OCI-M1 (cell line): ENCODE measurements around the gene TRIM2.
A peak's percentile ranks its signal among the peaks of the same experiment; 100 is the strongest.

Source experiments
- DNase-seq: peaks from one replicate; lab custom pipeline; 2025; lab: John Stamatoyannopoulos, UW

The TRIM2 gene

DNA sequence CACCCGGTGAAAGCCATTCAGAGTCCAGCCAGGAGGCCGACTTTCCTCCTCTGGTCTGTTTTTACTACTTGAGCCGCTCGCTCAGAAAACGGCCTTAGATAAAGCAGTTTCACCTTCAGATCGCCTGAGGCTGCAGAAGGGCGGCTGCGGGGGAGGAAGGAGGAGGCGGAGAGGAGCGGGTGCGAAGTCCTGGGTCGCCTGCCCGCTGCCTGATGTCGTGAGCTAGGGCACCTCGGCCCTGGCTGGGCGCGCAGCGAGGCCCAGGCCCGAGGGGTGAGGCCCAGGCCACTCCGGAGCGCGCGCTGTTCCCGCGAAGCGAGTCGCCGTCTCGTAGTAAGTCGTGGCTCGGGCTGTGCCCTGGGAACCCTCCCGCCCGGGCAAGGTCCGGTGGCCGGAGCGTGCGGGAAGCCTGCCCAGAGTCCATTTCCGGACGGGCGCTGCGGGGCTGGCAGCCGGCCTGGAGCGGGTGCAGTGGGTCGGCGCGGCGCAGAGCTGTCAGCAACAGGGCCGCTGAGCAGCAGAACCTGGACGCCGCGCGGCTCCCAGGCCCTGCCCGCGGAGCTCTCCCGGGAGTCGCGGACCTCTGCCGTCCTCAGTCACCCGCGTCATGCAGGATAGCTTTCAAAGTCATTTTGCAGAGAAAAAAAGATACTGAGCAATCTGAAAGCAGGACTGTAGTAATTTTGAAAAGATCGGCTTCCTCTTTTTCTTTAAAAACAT is 18.6 kb downstream of the TRIM2 start:
- DNase-seq, result peak; percentile 78

DNA sequence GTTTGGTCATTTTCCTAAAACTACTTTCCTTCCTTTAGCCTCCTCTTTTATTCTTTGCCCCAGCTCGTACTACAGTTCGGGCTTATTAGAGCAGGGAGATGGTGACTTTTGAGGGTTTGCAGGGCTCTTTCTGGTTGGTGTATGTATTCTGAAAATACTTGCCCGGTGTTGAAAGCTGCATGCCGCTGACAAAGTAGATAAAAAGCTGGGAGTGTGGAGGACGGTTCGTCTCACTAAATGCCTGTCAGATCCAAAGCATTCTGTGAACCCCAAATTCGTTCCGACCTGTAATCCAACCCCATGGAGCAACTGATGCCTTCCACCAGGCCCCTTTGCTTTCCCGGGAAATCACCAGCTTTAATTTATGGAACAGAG is 19.2 kb downstream of the TRIM2 start:
- no peak for DNase-seq

DNA sequence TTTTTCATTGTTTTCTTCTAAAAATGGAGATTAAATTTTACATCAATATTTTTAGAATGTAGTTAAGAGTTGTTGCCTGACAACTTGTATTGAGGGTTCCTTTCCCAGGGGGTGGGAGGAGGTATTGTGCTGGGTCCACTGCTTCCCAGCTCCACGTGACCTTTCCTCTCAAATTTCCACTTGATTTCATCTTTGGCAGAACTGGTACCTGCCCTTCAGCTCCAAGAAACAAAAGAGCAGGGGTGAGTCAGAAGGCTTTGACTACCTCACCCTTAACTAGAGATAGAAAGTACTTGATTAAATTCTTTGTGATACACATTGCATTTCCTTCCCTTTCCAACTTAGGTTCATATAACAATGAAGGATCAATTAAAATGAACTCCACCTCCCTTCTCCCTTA is 19.7 kb downstream of the TRIM2 start:
- no peak for DNase-seq

DNA sequence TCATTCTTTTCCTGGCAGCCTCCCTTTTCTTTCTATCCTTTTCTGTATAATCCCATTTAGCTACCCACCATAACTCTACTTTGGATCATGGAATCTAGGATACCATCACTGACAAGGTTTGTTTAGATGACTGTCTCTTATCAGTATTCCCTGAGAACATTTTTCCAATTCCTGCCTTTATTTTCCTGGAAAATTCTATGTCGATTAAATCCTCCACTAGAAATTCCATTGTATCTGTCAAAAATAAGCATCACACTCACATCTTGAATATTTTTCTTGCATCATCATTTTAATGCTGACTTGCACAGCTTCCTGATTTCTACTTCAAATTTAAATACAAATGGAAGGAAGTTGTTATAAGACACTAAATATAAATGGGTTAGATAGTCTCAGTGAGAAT is 20.2 kb downstream of the TRIM2 start:
- no peak for DNase-seq

DNA sequence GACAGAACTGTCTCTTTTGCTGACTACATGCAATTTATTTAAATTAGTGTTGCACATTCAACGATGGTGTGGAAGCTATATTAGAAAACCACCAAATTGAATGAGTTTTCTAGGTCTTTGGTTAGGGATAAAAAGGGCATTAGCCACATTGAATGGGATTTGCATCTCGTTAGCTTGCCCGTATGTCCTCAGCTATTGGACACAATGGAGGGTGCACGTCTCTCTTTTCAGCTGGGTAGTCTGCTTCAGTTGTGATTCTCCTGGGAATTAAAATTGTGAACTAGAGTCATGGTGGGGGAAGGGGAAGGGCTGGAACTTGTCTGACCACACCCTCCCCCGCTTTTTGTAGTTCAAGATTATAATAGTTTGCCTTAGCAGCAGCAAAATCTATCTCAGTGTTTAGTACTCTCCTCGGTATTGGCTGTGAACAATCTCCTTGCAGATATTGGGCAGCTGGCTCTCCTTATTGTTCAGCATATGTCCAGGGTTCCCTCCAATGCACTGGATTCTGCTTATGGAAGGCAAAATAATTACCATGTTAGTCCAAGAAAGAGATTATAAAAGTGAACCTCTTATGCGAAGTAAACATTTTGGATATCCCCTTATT is 23.3 kb downstream of the TRIM2 start:
- DNase-seq, result peak; percentile 40

DNA sequence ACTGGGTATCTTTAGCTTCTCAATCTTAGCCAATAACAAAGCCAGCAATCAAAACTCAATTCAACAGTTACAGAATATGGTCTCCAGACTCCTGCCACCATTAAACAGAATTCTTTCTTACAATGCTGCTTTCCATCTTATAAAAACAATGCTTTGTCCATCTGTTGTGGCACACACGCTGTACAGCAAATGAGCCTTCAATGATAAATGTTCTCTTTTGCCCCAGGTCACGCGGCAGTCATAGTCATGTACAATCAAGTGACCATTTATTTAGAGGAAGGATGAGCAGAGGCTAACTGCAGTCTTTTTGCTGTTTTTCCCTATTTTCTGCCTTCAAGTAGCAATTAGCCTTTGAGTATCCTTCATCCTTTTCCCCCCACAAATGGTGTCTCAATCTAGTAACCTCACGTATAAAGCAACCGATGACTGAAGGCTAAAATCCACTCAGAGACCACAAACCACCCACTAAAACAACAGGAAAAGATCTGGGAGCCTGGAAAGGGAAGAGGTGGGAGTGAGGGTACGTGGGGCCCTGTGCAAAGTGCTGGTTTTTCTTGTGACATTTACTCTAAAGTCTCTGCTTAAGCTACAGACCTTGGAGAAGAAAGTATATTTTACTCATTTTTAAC is 24.4 kb downstream of the TRIM2 start:
- DNase-seq, result no peak

DNA sequence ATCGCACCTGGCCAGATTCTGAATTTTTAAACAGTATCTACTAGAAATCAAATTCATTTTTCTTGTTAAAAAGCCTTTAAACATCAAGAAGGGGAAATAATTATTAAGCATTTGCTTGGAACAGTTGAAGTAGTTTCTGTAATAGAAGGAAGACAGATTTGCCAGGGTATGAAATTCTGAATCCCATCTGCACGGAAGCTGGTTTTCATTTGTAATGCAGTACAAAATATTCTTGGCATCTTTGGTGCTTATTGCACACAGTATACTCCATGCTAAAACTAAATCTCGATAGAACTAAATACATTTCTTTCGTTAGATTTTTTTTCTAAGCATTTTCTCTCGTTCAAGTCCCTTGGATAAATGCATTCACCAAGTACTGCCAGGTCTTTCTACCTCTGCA is 25.3 kb downstream of the TRIM2 start:
- DNase-seq, result no peak

DNA sequence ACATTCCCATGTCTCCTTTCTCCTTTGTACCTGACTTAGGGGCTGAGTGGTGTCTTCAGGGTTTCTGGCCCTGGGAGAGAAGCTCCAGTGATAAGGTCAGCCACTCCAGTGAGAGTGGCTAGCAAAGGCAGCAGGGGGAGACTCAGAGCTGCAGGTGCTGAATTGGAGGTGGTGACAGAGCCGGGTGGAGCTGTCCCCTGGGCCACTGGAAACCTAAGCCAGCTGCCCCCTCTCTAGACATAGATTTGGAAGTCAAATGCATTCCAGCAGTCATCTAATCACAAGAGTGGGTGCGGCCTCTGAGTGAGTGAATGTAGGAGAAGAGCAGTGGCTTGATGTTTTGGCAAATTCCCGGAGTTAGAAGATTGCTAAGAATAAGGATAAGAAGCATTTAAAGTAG is 28.5 kb downstream of the TRIM2 start:
- peak; percentile 55 for DNase-seq

DNA sequence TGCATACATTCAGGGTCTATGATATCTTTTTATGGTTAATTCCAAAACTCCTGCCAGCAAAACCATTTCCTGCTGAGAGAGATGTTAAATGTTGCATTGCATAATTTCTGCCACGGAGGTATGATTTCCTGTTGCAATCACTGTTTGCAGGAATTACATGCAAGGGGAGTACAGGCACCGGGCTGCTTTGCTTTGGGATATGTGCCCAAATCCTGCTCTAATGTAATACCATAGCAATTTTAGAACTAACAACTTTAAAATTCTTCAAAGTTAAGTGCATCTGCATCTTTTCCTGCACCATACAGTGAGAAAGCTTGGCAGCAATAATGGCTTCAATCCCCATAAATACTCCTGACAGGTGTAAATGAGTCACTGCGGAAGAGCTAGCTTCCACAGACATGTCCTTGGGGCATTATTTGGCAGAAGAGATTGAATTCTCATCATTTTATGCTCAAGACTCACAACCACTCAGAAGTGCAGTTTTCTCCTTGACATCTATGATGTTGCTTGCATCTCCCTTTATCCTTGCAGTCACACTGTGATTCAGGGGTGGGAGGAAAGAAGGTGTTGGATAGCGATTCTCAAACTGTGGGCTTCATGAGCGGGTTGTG is 29.6 kb downstream of the TRIM2 start:
- no peak for DNase-seq

DNA sequence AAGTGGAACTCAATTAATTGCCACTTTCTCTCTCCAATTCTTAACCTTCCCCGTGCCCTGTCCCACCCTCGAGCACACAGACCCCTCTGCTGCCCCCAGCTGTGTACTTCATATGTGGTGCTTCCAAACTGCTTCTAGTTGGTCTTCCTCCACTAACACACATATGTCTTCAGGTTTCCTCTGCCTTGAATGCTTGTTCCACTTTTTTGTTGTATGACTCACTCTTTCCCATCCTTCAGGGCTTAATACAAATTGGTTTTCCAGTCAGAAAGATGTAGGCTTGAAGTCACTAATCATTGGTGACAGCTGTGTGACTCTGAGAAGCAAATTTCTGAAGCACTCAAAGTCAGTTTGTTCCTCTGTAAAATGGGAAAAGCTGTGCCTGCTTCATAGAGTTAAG is 30.6 kb downstream of the TRIM2 start:
- DNase-seq, result peak; percentile 32

DNA sequence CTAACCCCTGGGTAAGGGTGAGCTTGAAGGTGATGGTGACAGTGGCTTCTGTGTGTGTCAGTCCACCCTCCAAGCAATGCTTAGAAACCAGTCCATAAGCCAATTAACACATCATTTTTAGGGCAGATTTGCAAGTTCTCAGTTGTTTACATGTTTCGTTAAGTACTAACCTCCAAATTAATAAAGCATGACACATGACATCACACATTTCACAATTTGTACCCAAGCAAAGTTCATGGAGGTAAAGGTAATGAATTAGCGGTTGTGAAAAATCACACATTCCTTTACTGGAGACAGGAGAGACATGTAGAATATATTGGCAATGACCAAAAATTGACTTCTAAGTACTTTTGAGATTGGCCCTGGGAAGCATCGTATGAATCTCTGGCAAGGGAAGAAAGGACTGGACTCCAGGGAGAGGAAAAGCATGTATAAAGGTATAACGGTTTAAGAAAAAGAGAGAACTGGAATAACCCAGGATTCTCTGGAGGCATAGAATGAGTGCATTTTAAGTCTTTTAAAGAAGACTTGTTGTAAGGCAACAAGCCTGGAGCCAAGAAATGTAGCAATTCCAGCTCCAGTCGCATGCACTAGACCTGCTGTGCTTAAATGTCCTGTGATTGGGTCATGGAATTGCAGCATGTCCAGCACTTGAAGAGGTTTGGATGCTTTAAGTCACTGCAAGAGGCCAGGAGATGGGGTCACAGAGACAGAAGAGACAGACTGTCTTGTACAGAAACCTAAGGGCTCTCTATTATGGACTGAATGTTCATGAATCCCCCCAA is 34.1 kb downstream of the TRIM2 start:
- no peak for DNase-seq

DNA sequence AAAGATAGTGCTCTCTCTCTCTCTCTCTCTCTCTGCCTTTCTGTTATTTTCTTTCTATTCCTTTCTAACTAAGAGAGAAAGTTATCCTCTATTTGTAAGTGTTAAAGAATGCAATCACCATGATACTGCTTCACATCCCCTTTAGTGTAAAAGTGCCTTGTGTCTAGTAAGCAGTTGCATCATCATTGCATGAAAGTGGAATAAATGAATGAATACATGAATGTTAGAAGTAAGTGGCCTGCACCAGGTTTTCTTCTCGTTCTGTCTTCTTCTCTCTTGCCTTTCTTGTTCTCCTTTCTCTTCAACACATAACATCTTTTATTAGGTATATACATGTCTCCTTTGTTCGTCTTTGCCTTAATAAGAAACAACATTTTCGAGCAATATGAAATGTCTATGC is 35.2 kb downstream of the TRIM2 start:
- DNase-seq, result no peak

DNA sequence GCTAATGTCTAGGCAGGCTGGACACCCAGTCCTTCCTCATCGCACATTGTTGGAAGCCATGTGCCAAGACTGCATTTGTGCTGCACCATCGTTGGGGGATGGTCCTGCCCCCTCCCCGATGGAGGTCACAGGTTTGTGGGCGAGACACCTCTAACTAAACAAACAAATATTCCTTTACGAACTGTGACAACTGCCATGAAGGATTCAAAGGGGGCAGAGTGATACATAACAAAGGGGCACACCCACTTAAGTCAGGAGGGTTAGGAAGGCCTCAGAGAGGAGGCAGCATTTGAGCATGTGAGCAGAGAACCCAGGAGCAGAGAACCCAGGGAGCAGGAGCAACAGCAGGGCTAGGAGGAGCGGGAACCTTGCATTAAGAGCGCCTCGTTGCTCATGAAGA is 37.1 kb downstream of the TRIM2 start:
- DNase-seq, result no peak

DNA sequence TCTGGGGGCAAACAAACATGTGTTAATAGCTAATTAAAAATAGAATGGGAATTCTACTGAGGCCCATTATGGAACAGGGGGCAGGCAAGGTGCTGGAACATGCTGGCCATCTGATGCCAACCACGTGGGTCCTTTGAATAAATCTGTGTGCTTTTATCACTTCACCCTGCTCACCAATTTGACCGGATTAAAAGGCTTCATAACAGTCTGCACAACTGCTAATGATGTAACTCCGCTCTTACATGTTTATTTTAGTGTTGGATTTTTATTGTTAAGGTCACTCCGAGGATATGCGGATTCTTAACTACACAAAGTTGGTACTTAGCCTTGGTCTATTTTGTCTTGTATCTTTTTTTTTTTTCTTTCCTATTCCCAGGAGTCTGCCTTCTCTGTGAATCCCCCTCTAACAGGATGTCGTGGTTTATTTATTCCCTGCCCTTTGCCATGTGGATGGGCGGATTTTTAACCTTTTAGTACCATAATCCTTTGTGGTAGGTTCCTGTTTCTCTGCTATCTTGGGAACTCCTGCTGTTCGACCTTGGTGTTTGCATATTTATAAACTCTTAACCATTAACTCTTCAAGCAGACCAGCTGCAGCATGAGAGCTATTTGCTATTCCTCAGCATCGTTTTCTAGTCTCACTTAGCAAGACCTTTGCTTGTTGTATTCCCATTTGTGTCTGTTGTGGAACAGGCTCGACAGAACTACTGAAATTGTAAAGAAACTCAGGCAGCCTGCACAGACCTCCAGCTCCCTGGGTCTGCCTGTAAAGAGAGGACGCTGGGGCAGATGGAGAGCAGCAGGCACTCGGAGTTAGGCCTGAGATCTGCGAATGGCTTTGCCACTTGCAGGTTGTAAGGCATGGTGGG is 38.0 kb downstream of the TRIM2 start:
- DNase-seq, result peak; percentile 25

DNA sequence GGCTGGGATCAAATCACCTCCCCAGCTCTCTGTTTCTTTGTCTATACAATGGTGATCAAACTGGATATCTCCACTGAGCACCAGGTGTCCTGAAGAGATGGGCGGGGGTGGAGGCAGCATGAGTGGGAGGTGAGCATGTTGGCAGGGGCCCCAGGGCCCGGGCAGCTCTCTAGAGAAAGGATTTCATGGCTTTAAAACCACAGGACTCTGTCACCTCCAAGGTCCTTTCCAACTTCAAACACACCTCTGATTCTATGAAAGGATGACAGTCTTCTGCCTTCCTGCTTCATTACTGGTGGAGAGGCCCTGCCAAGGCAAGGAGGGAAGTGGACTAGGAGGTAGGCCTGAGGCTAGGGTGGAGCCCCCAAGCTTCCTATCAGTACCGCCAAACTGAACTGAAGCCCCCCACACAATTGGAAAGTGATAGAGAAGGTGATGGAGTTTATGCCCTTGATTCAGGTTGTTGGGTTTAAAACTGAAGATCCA is 38.6 kb downstream of the TRIM2 start:
- no peak for DNase-seq

DNA sequence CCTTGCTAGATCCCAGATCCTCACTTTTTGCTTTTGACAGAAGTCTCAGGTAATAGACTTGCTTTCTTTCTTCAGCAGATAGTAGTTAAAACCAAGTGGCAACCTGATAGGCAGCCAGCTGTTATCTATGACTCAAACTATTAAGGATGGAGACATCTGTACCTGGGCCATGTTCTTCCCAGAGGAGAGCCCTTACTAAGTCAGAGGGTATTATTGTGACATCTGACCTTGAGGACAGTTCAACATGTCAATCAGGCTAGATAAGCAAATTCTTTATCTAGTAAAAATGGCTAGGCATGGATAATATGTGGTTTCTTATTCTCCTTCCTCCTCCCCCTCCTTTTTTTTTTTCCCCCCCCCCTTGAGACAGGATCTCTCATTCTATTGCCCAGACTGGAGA is 39.2 kb downstream of the TRIM2 start:
- DNase-seq, result no peak

DNA sequence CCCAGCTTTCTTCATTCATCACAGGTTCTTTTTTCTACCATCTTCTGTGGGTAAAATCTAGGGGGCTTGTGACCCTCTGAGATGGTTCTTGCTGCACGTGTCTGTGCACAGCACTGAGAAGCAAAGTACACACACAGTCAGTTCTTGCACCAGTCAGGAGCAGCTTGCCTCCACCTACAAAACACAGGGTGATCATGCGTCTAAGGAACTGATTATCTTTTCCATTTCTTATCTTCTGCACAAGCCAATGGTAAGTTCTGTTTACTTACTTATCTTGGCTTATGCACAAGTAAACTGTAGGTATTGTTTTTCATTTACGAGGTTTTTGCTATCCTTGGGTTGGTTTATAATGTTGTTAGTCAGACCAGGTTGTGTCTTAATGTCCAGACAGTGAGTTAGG is 40.7 kb downstream of the TRIM2 start:
- no peak for DNase-seq

DNA sequence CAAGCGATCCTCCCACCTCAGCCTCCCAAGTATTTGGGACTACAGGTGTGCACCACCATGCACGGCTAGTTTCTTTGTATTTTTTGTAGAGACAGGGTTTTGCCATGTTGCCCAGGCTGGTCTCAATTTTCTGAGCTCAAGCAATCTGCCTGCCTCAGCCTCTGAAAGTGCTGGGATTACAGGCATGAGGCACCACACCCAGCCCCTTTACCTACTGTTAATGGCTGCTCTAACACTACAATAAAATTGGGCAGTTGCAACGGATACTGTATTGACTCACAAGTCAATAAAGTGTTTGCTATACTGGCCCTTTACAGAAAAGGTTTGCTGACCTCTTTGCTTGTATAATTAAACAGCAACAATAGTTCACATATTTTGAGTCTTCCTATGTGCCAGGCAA is 41.5 kb downstream of the TRIM2 start:
- no peak for DNase-seq

DNA sequence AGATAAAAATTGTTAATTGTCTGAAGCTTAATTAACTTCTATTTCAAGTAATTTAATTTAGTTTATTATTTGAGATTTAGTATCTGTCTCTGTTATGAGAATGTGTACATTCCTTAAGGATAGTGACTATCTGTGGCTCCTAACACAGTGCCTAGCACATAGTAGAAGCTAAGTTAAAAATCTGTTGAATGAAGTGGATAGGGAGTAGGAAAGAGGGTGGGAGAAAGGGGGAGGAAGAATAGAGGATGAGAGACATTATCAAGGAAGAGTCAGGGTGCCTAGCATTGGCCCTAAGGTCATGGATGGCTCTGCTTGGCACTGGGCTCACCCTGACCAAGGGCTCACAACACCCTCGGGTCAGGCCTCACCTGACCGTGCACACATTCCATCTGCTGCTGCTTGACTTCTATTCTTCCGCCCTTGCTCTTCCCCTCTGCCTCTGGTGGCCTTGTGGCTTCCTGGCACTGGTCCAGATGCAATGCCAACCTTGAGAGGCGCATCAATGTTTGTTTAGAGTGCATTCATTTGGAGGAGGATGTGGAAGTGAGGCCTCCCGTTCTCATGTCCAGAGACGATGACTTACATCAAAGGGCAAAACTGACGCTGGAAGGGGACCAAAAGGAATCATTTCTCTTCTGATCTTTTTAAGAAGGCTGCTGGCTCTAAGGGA is 42.3 kb downstream of the TRIM2 start:
- DNase-seq, result no peak

DNA sequence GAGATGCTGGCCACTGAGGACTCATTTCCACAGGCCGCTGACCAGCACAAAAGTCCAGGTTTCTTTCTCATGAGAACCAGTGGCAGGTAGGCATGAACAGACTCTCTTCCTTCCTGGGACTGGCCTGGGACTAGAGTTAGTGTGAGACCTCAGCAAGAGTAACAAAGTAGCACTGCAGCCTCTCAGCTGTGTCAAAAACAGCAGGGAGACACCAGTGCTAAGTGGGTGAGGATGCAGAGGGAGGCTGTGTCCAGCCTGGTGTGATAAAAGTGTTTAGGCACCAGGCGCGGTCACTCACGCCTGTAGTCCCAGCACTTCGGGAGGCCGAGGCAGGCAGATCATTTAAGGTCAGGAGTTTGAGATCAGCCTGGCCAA is 42.9 kb downstream of the TRIM2 start:
- DNase-seq, result no peak
